CD4-positive, alpha-beta T cell treated with Interleukin-17A for 1 hour (primary cell): ENCODE measurements around the gene FAM53B.

ENCODE experiments used
- DNase-seq: peaks from one replicate; pipeline ENCODE4 v3.0.0-alpha.2; 2020

The FAM53B gene

GRCh38 chr10:124605856-124606812 lies 138.0 kb downstream of the FAM53B start:
- no peak for DNase-seq

DNA sequence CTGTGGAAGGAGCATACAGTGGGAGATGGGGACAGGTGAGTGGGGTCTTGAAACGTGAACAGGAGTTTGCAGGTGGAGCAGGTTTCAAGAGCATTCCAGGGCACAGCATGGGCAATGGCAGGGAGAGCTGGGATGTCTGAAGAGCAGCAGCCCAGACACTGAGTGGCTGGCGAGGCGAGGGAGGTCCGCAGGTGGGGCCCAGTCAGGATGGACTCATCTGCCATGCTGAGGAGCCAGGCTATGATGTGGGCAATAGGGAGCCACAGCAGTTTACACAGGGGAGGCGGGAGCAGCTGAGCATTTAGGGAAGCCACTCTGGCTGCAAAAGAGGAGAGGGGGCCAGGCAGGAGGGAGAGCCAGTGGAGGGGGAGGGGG lies 138.7 kb downstream of the FAM53B start:
- no peak for DNase-seq

- no peak for DNase-seq
Observed at GRCh38 chr10:124605001-124605370, 139.2 kb downstream of the FAM53B start.

- DNase-seq: no peak
Observed at GRCh38 chr10:124604214-124605000, 139.8 kb downstream of the FAM53B start.

GRCh38 chr10:124603376-124604213 lies 140.6 kb downstream of the FAM53B start:
- no peak for DNase-seq

DNA sequence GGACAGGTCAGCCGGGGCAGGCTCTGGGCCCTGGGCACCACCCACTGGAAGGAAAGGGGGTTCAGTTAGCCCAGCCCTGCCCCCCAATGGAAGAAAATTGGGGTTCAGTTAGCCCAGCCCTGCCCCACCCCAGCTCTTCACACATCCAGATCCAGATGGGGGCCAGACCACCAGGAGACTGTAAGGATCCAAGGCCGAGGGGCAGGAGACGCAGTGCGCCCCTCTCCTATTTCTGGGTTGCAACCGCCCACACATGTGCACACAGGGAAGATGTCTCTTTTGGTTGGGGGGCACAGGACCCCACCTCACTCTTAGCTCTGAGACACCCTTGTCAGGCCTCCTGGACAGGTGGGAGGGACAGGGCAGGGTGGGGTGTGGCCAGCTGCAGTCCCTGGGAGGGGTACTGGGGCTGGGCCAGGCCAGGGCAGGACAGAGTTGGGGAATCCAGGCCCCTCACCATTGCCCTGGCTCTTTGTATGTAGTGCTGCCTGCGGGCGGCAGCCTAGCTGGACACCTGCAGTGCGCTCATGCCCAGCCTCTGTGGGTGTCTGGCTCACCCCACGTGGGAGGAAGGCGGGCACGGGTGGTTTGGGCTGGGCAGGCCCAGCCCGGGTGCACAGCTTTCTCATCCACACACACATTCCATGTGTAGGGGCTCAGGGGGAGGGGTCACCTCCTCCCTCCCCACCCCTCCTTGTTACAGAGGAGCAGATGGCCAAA lies 141.4 kb downstream of the FAM53B start:
- no peak for DNase-seq

- DNase-seq: no peak
Observed at GRCh38 chr10:124602121-124602561, 142.0 kb downstream of the FAM53B start.

DNA sequence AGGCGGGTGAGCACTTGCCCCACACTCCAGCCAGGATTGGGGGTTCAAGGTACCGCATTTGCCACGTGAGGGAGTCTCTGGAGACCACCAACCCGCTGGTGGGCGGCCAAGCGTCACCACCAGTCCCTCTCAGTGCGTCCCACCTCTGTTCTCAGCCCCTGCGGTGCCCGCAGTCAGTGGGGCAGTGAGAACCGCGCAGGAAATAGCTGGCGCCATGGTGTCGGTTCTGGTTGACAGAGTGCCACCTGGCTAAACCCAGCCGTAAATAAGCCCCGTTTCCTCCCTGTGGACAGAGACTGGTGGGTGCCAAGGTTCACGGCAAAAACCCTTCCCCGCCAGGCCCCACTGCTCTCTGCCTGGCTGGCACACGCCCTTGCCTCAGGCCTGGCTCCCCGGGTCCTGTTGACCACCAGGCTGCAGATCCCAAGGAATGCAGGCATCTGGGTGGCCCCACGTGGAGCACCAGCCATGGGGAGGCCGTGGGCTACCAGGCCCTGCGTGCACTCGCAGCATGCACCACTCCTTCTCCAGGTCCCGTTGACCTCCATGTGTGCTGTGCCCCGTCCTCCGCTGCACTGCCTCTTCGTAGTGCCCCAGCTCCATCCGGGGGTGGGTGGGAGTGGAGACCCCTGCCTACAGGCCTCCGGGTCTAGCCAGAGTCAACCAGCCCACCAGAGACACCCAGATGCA lies 142.6 kb downstream of the FAM53B start:
- DNase-seq: no peak

DNA sequence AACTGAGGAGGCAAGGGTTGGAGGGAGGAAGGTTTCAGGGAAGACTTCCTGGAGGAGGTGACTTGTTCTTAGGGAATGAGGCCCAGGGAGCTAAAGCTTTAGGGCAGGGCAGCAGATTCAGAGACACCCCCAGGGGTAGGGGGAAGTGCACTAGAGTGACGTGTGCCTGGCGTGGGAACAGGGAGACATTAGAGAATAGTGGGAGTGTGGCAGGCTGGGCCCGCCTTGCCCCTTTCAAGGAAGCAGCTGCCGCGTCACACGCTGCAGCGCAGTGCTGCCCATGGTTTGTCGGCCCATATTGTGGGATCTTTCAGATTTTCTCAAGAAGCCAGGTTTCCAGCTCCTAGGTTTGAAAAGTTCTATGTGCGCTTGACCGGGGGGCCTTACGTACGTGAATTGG lies 143.2 kb downstream of the FAM53B start:
- DNase-seq: no peak

DNA sequence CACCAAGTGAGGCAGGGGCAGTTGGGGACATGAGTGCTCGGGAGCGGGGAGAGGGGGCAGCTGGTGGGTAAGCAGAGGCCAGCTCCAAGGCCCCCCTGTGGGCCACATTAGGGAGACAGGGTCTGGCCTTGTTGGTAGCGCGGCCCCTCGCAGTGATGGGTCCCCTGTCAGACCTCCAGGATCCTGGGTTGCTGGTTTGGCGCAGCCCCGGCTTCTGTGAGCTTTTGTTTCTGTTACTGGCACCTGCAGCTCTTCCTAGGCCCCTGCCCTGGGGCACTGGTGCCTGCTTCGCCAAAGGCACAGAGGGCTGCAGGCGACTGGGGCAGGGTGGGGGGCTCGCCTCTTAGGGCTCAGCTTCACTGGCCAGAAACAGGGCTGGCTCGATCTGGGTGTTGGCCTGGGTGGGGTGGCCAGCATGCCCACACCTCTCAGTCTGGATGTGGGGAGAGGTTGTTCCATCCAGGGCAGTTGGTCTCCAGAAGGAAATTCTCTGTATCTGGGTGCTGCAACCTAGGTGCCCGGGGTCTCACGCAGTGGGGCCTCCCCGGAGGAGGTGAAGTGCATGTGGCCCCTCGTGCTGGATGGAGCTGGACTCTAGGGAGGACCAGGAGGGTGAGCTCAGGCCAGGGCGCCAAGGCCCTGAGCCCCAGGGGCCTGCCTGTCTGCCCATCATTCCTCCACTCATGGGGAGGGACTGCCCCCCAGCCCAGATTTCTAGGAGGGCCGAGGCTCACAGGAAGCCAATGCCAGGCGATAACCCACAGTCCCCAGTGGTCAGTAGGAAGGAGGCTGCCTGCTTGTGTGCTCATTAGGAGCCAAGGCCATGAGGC lies 143.9 kb downstream of the FAM53B start:
- no peak for DNase-seq

GRCh38 chr10:124599588-124600050 lies 144.6 kb downstream of the FAM53B start:
- DNase-seq: no peak

GRCh38 chr10:124598773-124599587 lies 145.2 kb downstream of the FAM53B start:
- no peak for DNase-seq

DNA sequence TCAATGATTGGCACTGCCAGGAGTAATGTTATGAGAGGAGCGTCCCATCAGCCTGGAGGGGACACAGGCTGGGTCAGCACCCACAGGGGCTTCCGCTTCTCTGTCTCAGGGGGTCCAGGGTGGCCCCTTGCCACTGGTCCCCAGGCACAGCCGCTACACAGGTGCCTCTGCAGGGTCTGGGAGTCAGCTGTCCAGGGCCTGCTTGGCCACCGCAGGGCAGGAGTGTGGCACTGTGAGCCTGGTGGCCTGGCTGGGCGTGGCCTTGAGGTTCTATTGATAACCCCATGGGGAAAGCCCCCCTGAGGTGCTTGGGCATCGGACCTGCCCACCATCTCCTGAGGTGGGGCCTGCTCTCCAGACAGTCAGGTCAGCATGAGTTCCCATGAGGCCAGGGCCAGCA lies 146.0 kb downstream of the FAM53B start:
- DNase-seq: no peak

DNA sequence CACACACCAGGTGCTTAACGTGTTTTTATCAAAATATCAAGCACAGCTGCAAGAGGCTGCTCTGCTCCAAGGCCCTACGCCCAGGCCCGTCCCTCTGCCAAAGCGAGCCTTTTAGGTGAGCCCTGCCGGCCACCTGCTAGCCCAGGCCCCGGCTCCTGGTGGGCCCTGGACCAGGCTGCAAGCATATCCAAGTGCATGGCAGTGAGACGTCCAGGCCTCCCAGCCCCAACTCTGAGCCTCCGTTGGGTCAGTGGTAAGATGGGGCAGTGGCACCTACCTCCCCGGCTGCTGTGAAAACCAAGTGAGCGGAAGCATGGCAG lies 146.4 kb downstream of the FAM53B start:
- DNase-seq: no peak

GRCh38 chr10:124596962-124597845 lies 147.0 kb downstream of the FAM53B start:
- no peak for DNase-seq

GRCh38 chr10:124596116-124596785 lies 147.9 kb downstream of the FAM53B start:
- no peak for DNase-seq

- no peak for DNase-seq
Observed at GRCh38 chr10:124595143-124595883, 148.9 kb downstream of the FAM53B start.

DNA sequence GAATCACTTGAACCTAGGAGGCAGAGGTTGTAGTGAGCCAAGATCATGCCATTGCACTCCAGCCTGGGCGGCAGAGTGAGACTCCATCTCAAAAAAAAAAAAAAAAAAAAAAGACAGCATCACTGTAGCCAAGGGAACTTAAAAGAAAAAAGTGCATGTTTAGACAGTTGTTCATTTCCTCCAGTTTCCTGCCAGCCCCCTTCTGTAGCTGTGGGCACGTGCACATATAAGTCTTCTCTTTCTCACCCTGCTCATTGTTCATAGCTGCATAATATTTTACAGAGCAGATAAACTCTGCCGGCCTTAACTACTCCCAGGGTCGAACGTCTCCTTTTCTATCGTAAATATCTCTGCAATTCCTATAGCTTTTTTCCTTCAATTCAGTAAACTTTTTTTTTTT lies 149.9 kb downstream of the FAM53B start:
- no peak for DNase-seq
